Endothelial cell of umbilical vein (primary cell): Measurements from ENCODE around the gene ALDH5A1. TPM values are rescaled to one million over a fixed set of nuclear protein-coding genes. Genes with fewer than 3 reads are reported as not detected.

Experiments used
- BruUV-seq: library from RNA; stranded (reverse); fragments of 400-500 nt; replicated peaks from 2 replicates; lab custom pipeline; 2021; lab: Mats Ljungman, UMichigan
- CTCF ChIA-PET: fragments of 300-600, 350-600 bp; sonication (Branson Sonifier 250); formaldehyde crosslinking; loops from one replicate; lab custom pipeline; 2021; ENCODE audit warnings: antibody characterized with exemption, inconsistent platforms; lab: Charles Lee
- POLR2A ChIA-PET: fragments of 300-600, 350-600 bp; sonication (Branson Sonifier 250); formaldehyde crosslinking; loops from one replicate; lab custom pipeline; 2021; ENCODE audit warnings: antibody characterized with exemption, inconsistent platforms; lab: Charles Lee
- DNase-seq: peaks from one replicate; pipeline ENCODE4 v3.0.0-alpha.2; 2011; ENCODE audit warnings: low read depth, low spot score
- FAIRE-seq: peaks from 2 replicates; lab custom pipeline; 2011; peaks lifted over from hg19 to GRCh38; lab: Jason Lieb, UNC
- H2AFZ ChIP-seq: 2 replicates; pipeline ENCODE4 v1.6.0; 2012; ENCODE audit warnings: low read depth, low read length, control low read depth, inconsistent platforms
- H3K27ac ChIP-seq: 2 replicates; pipeline ENCODE4 v1.5.1; 2011; ENCODE audit warnings: low read depth, mild to moderate bottlenecking, control low read depth, low read length, moderate library complexity; ENCODE audit not compliant: insufficient read depth
- H3K27me3 ChIP-seq, 2 experiments: 2 replicates each; pipeline versions ENCODE4 v1.6.0 to v1.6.1; 2011; ENCODE audit warnings: low read length in 2 of 2, mixed read lengths in 1 of 2; ENCODE audit not compliant: control insufficient read depth in 2 of 2, insufficient read depth in 2 of 2
- H3K36me3 ChIP-seq, 2 experiments: 2 replicates in 1 of 2; 3 replicates in 1 of 2; pipeline ENCODE4 v1.5.1; 2011; ENCODE audit warnings: low read length in 2 of 2, mild to moderate bottlenecking in 1 of 2, moderate library complexity in 1 of 2; ENCODE audit not compliant: control insufficient read depth in 2 of 2, insufficient read depth in 2 of 2; ENCODE audit errors: extremely low read depth in 1 of 2
- H3K4me1 ChIP-seq: 3 replicates; pipeline ENCODE4 v1.5.1; 2011; ENCODE audit warnings: mild to moderate bottlenecking, low read length; ENCODE audit not compliant: control insufficient read depth, insufficient read depth; ENCODE audit errors: extremely low read depth
- H3K4me2 ChIP-seq: 2 replicates; pipeline ENCODE4 v1.6.1; 2011; ENCODE audit warnings: low read length, control low read depth, mixed read lengths; ENCODE audit not compliant: insufficient read depth
- H3K4me3 ChIP-seq, 3 experiments: fragments of 200-600 bp in 1 of 3; sonication (generic), shearing (Covaris generic) in 1 of 3; replicated peaks in 1 of 3; 2 replicates each; pipeline ENCODE4 v1.5.1; 2011 to 2016; ENCODE audit warnings: control low read depth in 3 of 3, low read length in 3 of 3, mild to moderate bottlenecking in 2 of 3, inconsistent platforms in 1 of 3, low read depth in 1 of 3, moderate library complexity in 1 of 3; ENCODE audit not compliant: insufficient read depth in 1 of 3
- H3K79me2 ChIP-seq: 2 replicates; pipeline ENCODE4 v1.6.0; 2012; ENCODE audit warnings: low read length, inconsistent platforms; ENCODE audit not compliant: control insufficient read depth, insufficient read depth
- H3K9ac ChIP-seq: replicated peaks from 2 replicates; pipeline ENCODE3; 2011; ENCODE audit warnings: low read length, control low read depth; ENCODE audit not compliant: insufficient read depth; ENCODE audit errors: extremely low read depth
- H3K9me1 ChIP-seq: replicated peaks from 3 replicates; pipeline ENCODE4 v1.6.0; 2011; ENCODE audit warnings: mild to moderate bottlenecking, low read length; ENCODE audit not compliant: control insufficient read depth, insufficient read depth; ENCODE audit errors: extremely low read depth
- H3K9me3 ChIP-seq: replicated peaks from 2 replicates; pipeline ENCODE4 v1.5.1; 2012; ENCODE audit warnings: low read length, inconsistent platforms; ENCODE audit not compliant: control insufficient read depth, insufficient read depth
- H4K20me1 ChIP-seq: replicated peaks from 2 replicates; pipeline ENCODE3; 2011; ENCODE audit warnings: mild to moderate bottlenecking, low read length; ENCODE audit not compliant: control insufficient read depth, insufficient read depth; ENCODE audit errors: extremely low read depth
- CTCF ChIP-seq, 2 donors: IDR thresholded peaks; 1 replicate in 1 of 2; 2 replicates in 1 of 2; pipeline ENCODE4 v1.5.1; 2011; ENCODE audit warnings: low read length in 2 of 2, mild to moderate bottlenecking in 2 of 2, moderate library complexity in 2 of 2, control low read depth in 1 of 2, inconsistent platforms in 1 of 2, low read depth in 1 of 2; ENCODE audit not compliant: insufficient read depth in 1 of 2; ENCODE audit errors: extremely low read depth in 1 of 2
- EZH2 ChIP-seq: IDR thresholded peaks from 2 replicates; pipeline ENCODE4 v1.6.1; 2012; ENCODE audit warnings: borderline replicate concordance, low read depth, mild to moderate bottlenecking, moderate library complexity, low read length, inconsistent platforms; ENCODE audit not compliant: severe bottlenecking
- FOS ChIP-seq: IDR thresholded peaks from 2 replicates; pipeline ENCODE4 v1.6.1; 2011; ENCODE audit warnings: mild to moderate bottlenecking, low read length, moderate library complexity, borderline replicate concordance; ENCODE audit not compliant: insufficient read depth
- GATA2 ChIP-seq: IDR thresholded peaks from 2 replicates; pipeline ENCODE4 v1.7.0; 2011; ENCODE audit warnings: low read depth, mild to moderate bottlenecking, moderate library complexity, mixed read lengths, low read length; ENCODE audit not compliant: insufficient read length, insufficient read depth
- JUN ChIP-seq: IDR thresholded peaks from 2 replicates; pipeline ENCODE4 v1.6.1; 2011; ENCODE audit warnings: borderline replicate concordance, low read depth; ENCODE audit not compliant: insufficient read length, insufficient read depth
- MAX ChIP-seq: IDR thresholded peaks from 2 replicates; pipeline ENCODE4 v1.6.1; 2011; ENCODE audit not compliant: insufficient read depth, insufficient read length
- MYC ChIP-seq: IDR thresholded peaks from one replicate; pipeline ENCODE4 v1.6.1; 2011; ENCODE audit warnings: mild to moderate bottlenecking, low read depth, low read length
- POLR2A ChIP-seq: IDR thresholded peaks from 2 replicates; pipeline ENCODE4 v1.6.1; 2012; ENCODE audit warnings: low read depth, mild to moderate bottlenecking, control low read depth, low read length
- POLR2AphosphoS5 ChIP-seq: IDR thresholded peaks from 2 replicates; pipeline ENCODE4 v1.6.1; 2012; ENCODE audit warnings: low read depth, mild to moderate bottlenecking, control low read depth, low read length, moderate library complexity; ENCODE audit not compliant: insufficient read depth
- dilution Hi-C: fragments of 300-500 bp; cut with MboI; formaldehyde crosslinking; loops from one replicate; pipeline ENCODE4 v1.15.0; 2019; ENCODE audit warnings: low sequenced_read_pairs; ENCODE audit not compliant: extremely low pct_ligation_motif_present
- intact Hi-C: fragments of 100-400 bp; cut with micrococcal nuclease; formaldehyde crosslinking; loops from one replicate; pipeline ENCODE4 v1.10.0; 2022
- polyA plus RNA-seq, 4 experiments: library from polyadenylated mRNA; depleted of rRNA in 3 of 4; stranded (reverse) in 3 of 4; unstranded in 1 of 4; fragments of >200 nt; gene quantifications; 2 replicates each; pipeline versions ENCODE4 v1.2.1 to v1.2.3, GENCODE V29; 2011 to 2012; ENCODE audit warnings: missing spikeins in 1 of 4
- total RNA-seq: library from RNA; stranded (reverse); gene quantifications from 2 replicates; pipeline ENCODE4 v1.2.3, GENCODE V29; 2021

The ALDH5A1 gene
- total and polyA plus RNA-seq, 2 donors (not counting 3 experiments of a cell fraction or from before 2014, with no cell fraction given): 0.51 to 1.1 TPM

DNA sequence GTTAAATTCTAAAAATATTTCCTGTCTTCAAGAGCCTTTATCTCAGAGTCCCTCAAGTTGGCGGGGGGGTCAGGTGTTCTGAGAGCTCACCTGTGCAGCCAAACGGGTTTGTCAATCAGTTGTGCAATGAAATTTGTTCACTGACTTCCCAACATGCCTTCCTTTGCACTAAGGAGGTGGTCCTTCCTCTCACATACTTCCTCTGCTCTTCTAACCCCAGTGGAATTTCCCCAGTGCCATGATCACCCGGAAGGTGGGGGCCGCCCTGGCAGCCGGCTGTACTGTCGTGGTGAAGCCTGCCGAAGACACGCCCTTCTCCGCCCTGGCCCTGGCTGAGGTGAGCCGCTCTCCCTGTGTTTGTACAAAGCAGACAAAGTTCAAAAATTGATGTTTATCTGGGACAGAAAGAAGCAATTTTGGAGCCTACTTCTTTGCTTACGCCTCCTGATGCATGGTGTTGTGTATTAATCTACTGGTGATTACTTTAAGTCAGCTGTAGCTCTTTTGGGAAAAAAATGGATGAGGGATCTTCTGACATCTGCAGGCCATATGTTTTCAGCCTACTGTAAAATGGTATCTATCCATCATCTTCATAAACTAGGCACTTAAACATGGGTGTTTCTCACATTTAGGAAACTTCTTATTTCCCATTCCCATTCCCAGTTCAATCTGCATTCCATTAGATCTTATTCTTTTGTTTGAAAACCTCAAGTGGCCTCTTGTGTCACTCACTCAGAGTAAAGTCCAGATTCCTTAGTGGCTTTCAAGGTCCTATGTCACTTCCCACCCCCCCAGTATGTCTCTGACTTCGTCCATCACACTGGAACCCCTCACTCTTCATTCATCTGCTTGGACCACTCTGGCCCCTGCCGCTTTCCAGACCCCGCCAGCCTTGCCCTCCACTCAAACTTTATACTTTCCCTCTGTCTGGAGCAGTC is 10.1 kb downstream of the ALDH5A1 start:
- DNase-seq (no peak), FAIRE-seq (no peak)
- Histone ChIP-seq H3K79me2 (no peaks in the 10 kb centered on the region), H4K20me1 (no peaks in the 10 kb centered on the region), H3K9me3 (no peaks in the 10 kb centered on the region), H3K9ac (no peak overlapping the region), H2AFZ (no peak overlapping the region), H3K9me1 (no peaks in the 10 kb centered on the region), H3K27ac (no peak overlapping the region), H3K4me2 (no peak overlapping the region), H3K4me1 (no peaks in the 10 kb centered on the region), H3K4me3 (no peak overlapping the region), H3K27me3 (peaks cover 0 to 2% of the 10 kb centered on the region in 2 experiments), H3K36me3 (no peaks in the 10 kb centered on the region)
- BruUV-seq: no TSS peak
- TF ChIP-seq MYC (no peak), FOS (no peak), POLR2A (no peak), MAX (no peak), EZH2 (no peak), GATA2 (no peak), CTCF (IDR thresholded peaks at IDR 0.05; ENCODE audit: extremely low read depth in 1 of 2, insufficient read depth in 1 of 2, low read depth in 1 of 2, low read length in 2 of 2) (no peak), JUN (no peak), POLR2AphosphoS5 (no peak)
- intact Hi-C loops (no loop called here), dilution Hi-C loops (no loop called here)
- ChIA-PET CTCF (no interaction called here), POLR2A (no interaction called here)
